ENCODE results near the gene CLASP1.

The CLASP1 gene

GRCh38 chr2:121505986-121506586, 143.2 kb downstream of the CLASP1 start:
- H3K27ac Mint-ChIP-seq = no peak overlapping the region
- peaks cover 15% of the 10 kb centered on the region for H3K4me1 Mint-ChIP-seq (ENCODE audit: low read depth)
- no peaks in the 10 kb centered on the region for H3K9me3 Mint-ChIP-seq
- H3K27me3 Mint-ChIP-seq = no peaks in the 10 kb centered on the region
- H3K4me3 Mint-ChIP-seq = no peak overlapping the region
- H3K36me3 Mint-ChIP-seq (ENCODE audit: low read depth) = peaks cover 77% of the 10 kb centered on the region

GRCh38 chr2:121505005-121505404, 144.3 kb downstream of the CLASP1 start:
- H3K9me3 Mint-ChIP-seq = no peaks in the 10 kb centered on the region

GRCh38 chr2:121504316-121504715, 144.9 kb downstream of the CLASP1 start:
- Mint-ChIP-seq H3K27ac (peak overlapping the region; percentile 7), H3K4me1 (ENCODE audit: low read depth) (peaks cover 14% of the 10 kb centered on the region)

More at GRCh38 chr2:121505005-121505404, 144.3 kb downstream of the CLASP1 start:
- Mint-ChIP-seq H3K27ac (no peak overlapping the region), H3K4me1 (ENCODE audit: low read depth) (peaks cover 15% of the 10 kb centered on the region), H3K4me3 (no peak overlapping the region), H3K36me3 (ENCODE audit: low read depth) (peaks cover 77% of the 10 kb centered on the region), H3K27me3 (no peaks in the 10 kb centered on the region)

GRCh38 chr2:121502781-121503180, 146.5 kb downstream of the CLASP1 start:
- Mint-ChIP-seq H3K27ac (no peak overlapping the region), H3K9me3 (no peaks in the 10 kb centered on the region), H3K27me3 (no peaks in the 10 kb centered on the region), H3K36me3 (ENCODE audit: low read depth) (peaks cover 75% of the 10 kb centered on the region), H3K4me3 (no peak overlapping the region), H3K4me1 (ENCODE audit: low read depth) (peaks cover 24% of the 10 kb centered on the region)

More at GRCh38 chr2:121504316-121504715, 144.9 kb downstream of the CLASP1 start:
- Mint-ChIP-seq H3K4me3 (no peak overlapping the region), H3K36me3 (ENCODE audit: low read depth) (peaks cover 80% of the 10 kb centered on the region), H3K27me3 (no peaks in the 10 kb centered on the region), H3K9me3 (no peaks in the 10 kb centered on the region)

- H3K27me3 Mint-ChIP-seq = no peaks in the 10 kb centered on the region
- H3K4me3 Mint-ChIP-seq = no peak overlapping the region
- H3K36me3 Mint-ChIP-seq (ENCODE audit: low read depth) = peaks cover 72% of the 10 kb centered on the region
- no peaks in the 10 kb centered on the region for H3K9me3 Mint-ChIP-seq
- H3K4me1 Mint-ChIP-seq (ENCODE audit: low read depth) = peaks cover 24% of the 10 kb centered on the region
- H3K27ac Mint-ChIP-seq = no peak overlapping the region
These were observed 147.0 kb downstream of the CLASP1 start for GRCh38 chr2:121502246-121502645.

GRCh38 chr2:121501554-121501953, 147.7 kb downstream of the CLASP1 start:
- Mint-ChIP-seq H3K4me1 (ENCODE audit: low read depth) (peaks cover 24% of the 10 kb centered on the region), H3K27me3 (no peaks in the 10 kb centered on the region), H3K27ac (no peak overlapping the region), H3K4me3 (no peak overlapping the region), H3K36me3 (ENCODE audit: low read depth) (peaks cover 72% of the 10 kb centered on the region), H3K9me3 (no peaks in the 10 kb centered on the region)

GRCh38 chr2:121501031-121501430, 148.2 kb downstream of the CLASP1 start:
- H3K27ac Mint-ChIP-seq = no peak overlapping the region
- H3K27me3 Mint-ChIP-seq = no peaks in the 10 kb centered on the region
- no peak overlapping the region for H3K4me3 Mint-ChIP-seq
- no peaks in the 10 kb centered on the region for H3K9me3 Mint-ChIP-seq
- H3K4me1 Mint-ChIP-seq (ENCODE audit: low read depth) = peaks cover 24% of the 10 kb centered on the region
- peaks cover 73% of the 10 kb centered on the region for H3K36me3 Mint-ChIP-seq (ENCODE audit: low read depth)

GRCh38 chr2:121498731-121499130, 150.5 kb downstream of the CLASP1 start:
- Mint-ChIP-seq H3K4me1 (ENCODE audit: low read depth) (peaks cover 24% of the 10 kb centered on the region), H3K27ac (no peak overlapping the region), H3K4me3 (no peak overlapping the region), H3K36me3 (ENCODE audit: low read depth) (peaks cover 68% of the 10 kb centered on the region), H3K27me3 (no peaks in the 10 kb centered on the region), H3K9me3 (no peaks in the 10 kb centered on the region)

GRCh38 chr2:121492409-121492808, 156.9 kb downstream of the CLASP1 start:
- Mint-ChIP-seq H3K4me3 (no peak overlapping the region), H3K9me3 (no peaks in the 10 kb centered on the region), H3K27ac (no peak overlapping the region), H3K27me3 (no peaks in the 10 kb centered on the region), H3K4me1 (ENCODE audit: low read depth) (peaks cover 45% of the 10 kb centered on the region), H3K36me3 (ENCODE audit: low read depth) (peaks cover 30% of the 10 kb centered on the region)

GRCh38 chr2:121491518-121491917, 157.7 kb downstream of the CLASP1 start:
- Mint-ChIP-seq H3K36me3 (ENCODE audit: low read depth) (peaks cover 21% of the 10 kb centered on the region), H3K9me3 (no peaks in the 10 kb centered on the region), H3K27ac (no peak overlapping the region), H3K4me1 (ENCODE audit: low read depth) (peaks cover 45% of the 10 kb centered on the region), H3K4me3 (no peak overlapping the region), H3K27me3 (no peaks in the 10 kb centered on the region)

- no peak overlapping the region for H3K27ac Mint-ChIP-seq
- H3K27me3 Mint-ChIP-seq = no peaks in the 10 kb centered on the region
- H3K9me3 Mint-ChIP-seq = no peaks in the 10 kb centered on the region
- no peak overlapping the region for H3K4me3 Mint-ChIP-seq
- H3K4me1 Mint-ChIP-seq (ENCODE audit: low read depth) = peaks cover 45% of the 10 kb centered on the region
- H3K36me3 Mint-ChIP-seq (ENCODE audit: low read depth) = peaks cover 20% of the 10 kb centered on the region
These were observed 158.6 kb downstream of the CLASP1 start for GRCh38 chr2:121490584-121491133.

GRCh38 chr2:121489911-121490583, 159.2 kb downstream of the CLASP1 start:
- no peak overlapping the region for H3K27ac Mint-ChIP-seq
- no peak overlapping the region for H3K4me3 Mint-ChIP-seq
- H3K4me1 Mint-ChIP-seq (ENCODE audit: low read depth) = peaks cover 45% of the 10 kb centered on the region
- H3K27me3 Mint-ChIP-seq = no peaks in the 10 kb centered on the region
- H3K9me3 Mint-ChIP-seq = no peaks in the 10 kb centered on the region
- H3K36me3 Mint-ChIP-seq (ENCODE audit: low read depth) = peaks cover 20% of the 10 kb centered on the region

- H3K4me3 Mint-ChIP-seq = no peak overlapping the region
- no peaks in the 10 kb centered on the region for H3K27me3 Mint-ChIP-seq
- H3K4me1 Mint-ChIP-seq (ENCODE audit: low read depth) = peaks cover 51% of the 10 kb centered on the region
- H3K27ac Mint-ChIP-seq = no peak overlapping the region
- H3K36me3 Mint-ChIP-seq (ENCODE audit: low read depth) = peaks cover 25% of the 10 kb centered on the region
- no peaks in the 10 kb centered on the region for H3K9me3 Mint-ChIP-seq
These were observed 160.0 kb downstream of the CLASP1 start for GRCh38 chr2:121489284-121489683.

GRCh38 chr2:121486191-121486790, 163.0 kb downstream of the CLASP1 start:
- no peaks in the 10 kb centered on the region for H3K9me3 Mint-ChIP-seq
- peaks cover 13% of the 10 kb centered on the region for H3K36me3 Mint-ChIP-seq (ENCODE audit: low read depth)
- H3K4me1 Mint-ChIP-seq (ENCODE audit: low read depth) = peaks cover 31% of the 10 kb centered on the region
- H3K27me3 Mint-ChIP-seq = no peaks in the 10 kb centered on the region
- no peak overlapping the region for H3K4me3 Mint-ChIP-seq
- no peak overlapping the region for H3K27ac Mint-ChIP-seq

- no peaks in the 10 kb centered on the region for H3K9me3 Mint-ChIP-seq
- H3K27ac Mint-ChIP-seq = no peak overlapping the region
- H3K36me3 Mint-ChIP-seq (ENCODE audit: low read depth) = peaks cover 14% of the 10 kb centered on the region
- H3K4me1 Mint-ChIP-seq (ENCODE audit: low read depth) = peaks cover 20% of the 10 kb centered on the region
- H3K27me3 Mint-ChIP-seq = no peaks in the 10 kb centered on the region
- H3K4me3 Mint-ChIP-seq = no peak overlapping the region
These were observed 164.2 kb downstream of the CLASP1 start for GRCh38 chr2:121485039-121485438.
